GM12873 (cell line): Measurements from ENCODE around the gene KLHL26.

Experiments used
- CTCF ChIP-seq: IDR thresholded peaks from 2 replicates; pipeline ENCODE4 v1.5.1; 2012; ENCODE audit warnings: low read depth, mild to moderate bottlenecking, moderate library complexity, low read length, control low read depth; ENCODE audit not compliant: insufficient read depth; ENCODE audit errors: missing control alignments

The KLHL26 gene

GRCh38 chr19:18629166-18630088 is 7.4 kb upstream of the KLHL26 start:
- TF ChIP-seq CTCF = no peak

GRCh38 chr19:18633321-18633720 is 3.5 kb upstream of the KLHL26 start:
- TF ChIP-seq CTCF = no peak

- no peak for TF ChIP-seq CTCF
These were observed 2.1 kb upstream of the KLHL26 start for GRCh38 chr19:18634612-18635297.

- TF ChIP-seq CTCF = no peak
These were observed 1.0 kb upstream of the KLHL26 start for GRCh38 chr19:18635831-18636182.

GRCh38 chr19:18636183-18636968 is 452 bp upstream of the KLHL26 start:
- TF ChIP-seq CTCF = no peak

- no peak for TF ChIP-seq CTCF
These were observed 1.1 kb downstream of the KLHL26 start for GRCh38 chr19:18637673-18638630.
